ENCODE data around the gene TASOR2. TPM values are rescaled to one million over a fixed set of nuclear protein-coding genes. Genes with fewer than 3 reads are reported as not detected.

Gene TASOR2
- total RNA-seq, 1 donor from 2014 or later: 89.2 TPM

DNA sequence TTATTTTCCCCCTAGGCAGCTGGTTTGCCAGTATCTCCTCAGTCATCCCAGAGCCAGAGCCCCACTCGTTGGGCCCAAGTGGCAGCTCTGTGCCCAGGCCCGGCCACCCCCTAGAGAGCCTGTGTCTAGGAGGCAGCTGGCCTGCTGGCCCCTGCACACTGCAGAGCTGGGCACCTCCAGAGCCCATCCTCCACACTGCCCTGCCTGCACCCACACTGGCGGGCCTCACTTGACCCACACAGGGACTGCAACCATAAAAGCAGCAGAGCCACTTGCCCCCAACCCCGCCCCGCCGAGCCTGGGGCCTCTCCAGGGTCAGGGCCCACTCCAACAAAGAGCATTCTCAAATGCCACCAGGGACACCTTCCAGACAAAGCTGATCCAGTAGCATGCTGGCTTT is 23.6 kb upstream of the TASOR2 start:
- Mint-ChIP-seq H3K9me3 (no peaks in the 10 kb centered on the region), H3K27me3 (ENCODE audit: insufficient read depth) (peaks cover 3% of the 10 kb centered on the region), H3K27ac (no peak overlapping the region), H3K4me1 (ENCODE audit: low read depth) (peaks cover 34% of the 10 kb centered on the region), H3K36me3 (ENCODE audit: low read depth) (no peaks in the 10 kb centered on the region), H3K4me3 (no peak overlapping the region)
- no peak for DNase-seq (ENCODE audit: low spot score)
- intact Hi-C loops (cut with micrococcal nuclease): no loop called here

DNA sequence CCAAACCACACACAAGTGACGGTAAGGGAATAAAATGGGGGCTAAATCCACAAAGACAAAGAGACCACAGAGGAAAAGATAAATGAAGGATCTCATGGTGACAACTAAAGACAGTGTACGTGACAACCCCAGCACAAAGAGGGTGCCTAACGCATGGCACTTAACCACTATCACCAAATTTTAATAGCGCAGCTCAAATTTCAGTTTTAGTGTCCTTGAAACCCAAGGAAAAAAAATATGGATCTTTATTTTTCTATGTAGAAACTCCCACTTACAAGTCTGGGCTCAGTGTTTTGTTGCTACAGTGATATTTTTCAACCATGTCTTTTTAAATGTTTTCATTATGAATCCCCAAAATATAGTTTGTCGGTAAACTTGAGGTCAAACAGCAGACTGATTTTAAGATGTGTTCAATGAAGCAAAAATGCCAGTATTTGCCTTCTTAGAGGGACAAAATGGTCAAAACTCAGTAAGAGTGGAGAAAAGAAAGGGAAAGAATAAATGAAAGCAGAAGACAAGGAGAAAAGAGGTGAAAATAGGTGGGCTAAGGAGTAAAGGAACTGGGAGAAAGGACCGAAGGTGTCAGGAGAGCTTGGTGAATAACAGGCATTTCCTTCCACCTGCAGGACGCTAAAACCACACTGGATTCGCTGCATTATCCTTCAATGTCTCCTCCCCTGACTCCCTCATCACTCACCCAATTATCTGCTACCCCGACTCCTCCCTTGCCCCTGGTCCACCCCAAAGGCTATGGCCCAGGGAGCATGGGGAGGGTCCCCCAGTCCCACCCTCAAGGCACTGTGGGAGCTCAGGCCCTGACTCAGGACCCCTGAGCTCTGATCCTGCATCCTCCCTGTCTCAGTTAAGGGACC is 21.7 kb upstream of the TASOR2 start:
- H3K36me3 Mint-ChIP-seq (ENCODE audit: low read depth): no peaks in the 10 kb centered on the region
- H3K27me3 Mint-ChIP-seq (ENCODE audit: insufficient read depth): peaks cover 11% of the 10 kb centered on the region
- H3K9me3 Mint-ChIP-seq: no peaks in the 10 kb centered on the region
- DNase-seq (ENCODE audit: low spot score): no peak
- H3K4me1 Mint-ChIP-seq (ENCODE audit: low read depth): peaks cover 29% of the 10 kb centered on the region
- intact Hi-C loops (cut with micrococcal nuclease): no loop called here
- no peak overlapping the region for H3K4me3 Mint-ChIP-seq
- no peak overlapping the region for H3K27ac Mint-ChIP-seq

DNA sequence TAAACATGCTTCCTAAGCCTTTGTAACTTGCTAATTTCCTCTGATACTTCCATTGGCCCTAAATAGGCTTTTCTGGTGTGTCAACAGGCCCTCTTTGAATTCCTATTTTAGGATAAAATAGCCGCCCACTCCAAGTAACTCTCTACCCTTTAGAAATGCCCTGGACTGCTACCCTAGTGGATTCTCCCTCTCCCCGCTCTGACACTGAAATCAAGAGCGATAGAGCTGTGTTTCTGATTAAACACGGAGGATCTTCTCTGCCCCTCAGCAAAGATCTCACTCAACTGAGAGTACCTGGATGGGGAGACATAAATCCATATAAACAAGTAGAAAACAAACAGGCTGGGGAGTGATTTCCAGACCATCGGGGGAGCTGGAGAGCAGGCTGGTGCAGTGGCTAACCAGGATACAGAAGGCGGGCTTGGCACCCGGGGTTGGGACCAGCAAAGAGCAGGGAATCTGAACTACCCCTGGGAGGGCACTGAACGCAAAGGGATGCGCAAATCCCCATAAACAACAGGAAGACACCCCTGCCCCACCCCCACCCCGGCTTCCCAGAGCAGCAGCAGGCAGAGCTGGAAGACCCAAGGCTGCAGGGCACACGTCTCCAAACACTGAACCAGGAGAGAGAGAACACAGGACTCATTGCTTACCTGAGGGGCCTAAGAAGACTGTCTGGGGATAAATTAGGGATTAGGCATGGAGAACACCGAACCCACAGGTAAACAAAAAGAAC is 20.8 kb upstream of the TASOR2 start:
- peak overlapping the region; percentile 28 for H3K4me3 Mint-ChIP-seq
- H3K36me3 Mint-ChIP-seq (ENCODE audit: low read depth): no peaks in the 10 kb centered on the region
- DNase-seq (ENCODE audit: low spot score): no peak
- H3K27ac Mint-ChIP-seq: peak overlapping the region; percentile 48
- intact Hi-C loops (cut with micrococcal nuclease): no loop called here
- H3K9me3 Mint-ChIP-seq: no peaks in the 10 kb centered on the region
- H3K4me1 Mint-ChIP-seq (ENCODE audit: low read depth): peaks cover 29% of the 10 kb centered on the region
- peaks cover 16% of the 10 kb centered on the region for H3K27me3 Mint-ChIP-seq (ENCODE audit: insufficient read depth)

GRCh38 chr10:5665373-5666007 is 19.1 kb upstream of the TASOR2 start:
- peak overlapping the region; percentile 81 for H3K4me3 Mint-ChIP-seq
- H3K9me3 Mint-ChIP-seq: no peaks in the 10 kb centered on the region
- H3K4me1 Mint-ChIP-seq (ENCODE audit: low read depth): peaks cover 14% of the 10 kb centered on the region
- DNase-seq (ENCODE audit: low spot score): no peak
- peaks cover 16% of the 10 kb centered on the region for H3K27me3 Mint-ChIP-seq (ENCODE audit: insufficient read depth)
- H3K36me3 Mint-ChIP-seq (ENCODE audit: low read depth): no peaks in the 10 kb centered on the region
- intact Hi-C loops (cut with micrococcal nuclease): loop anchor here (1.0 kb wide), 2 partner anchors 19 to 36 kb away; partner anchors contain the start of gene TASOR2
- H3K27ac Mint-ChIP-seq: no peak overlapping the region

GRCh38 chr10:5666008-5666840 is 18.4 kb upstream of the TASOR2 start, which contains the start of gene ASB13:
ASB13 (minus strand) TSS chr10:5666595; CDS start chr10:5666551, 44 bp downstream.
- H3K4me3 Mint-ChIP-seq: peak within 1 kb of the TSS; percentile 88
- no peaks in the 10 kb centered on the region for H3K9me3 Mint-ChIP-seq
- no peaks in the 10 kb centered on the region for H3K36me3 Mint-ChIP-seq (ENCODE audit: low read depth)
- intact Hi-C loops (cut with micrococcal nuclease): loop anchor here (1.0 kb wide), 2 partner anchors 18 to 37 kb away; partner anchors contain the start of gene TASOR2
- peaks cover 16% of the 10 kb centered on the region for H3K27me3 Mint-ChIP-seq (ENCODE audit: insufficient read depth)
- peak within 1 kb of the TSS; percentile 86 for H3K27ac Mint-ChIP-seq
- peaks cover 12% of the 10 kb centered on the region for H3K4me1 Mint-ChIP-seq (ENCODE audit: low read depth)
- DNase-seq (ENCODE audit: low spot score): peak; percentile 27

- intact Hi-C loops (cut with micrococcal nuclease): loop anchor here (1.0 kb wide), 2 partner anchors 17 to 38 kb away; partner anchors contain the start of gene TASOR2
- Mint-ChIP-seq H3K36me3 (ENCODE audit: low read depth) (no peaks in the 10 kb centered on the region), H3K27ac (peak overlapping the region; percentile 86), H3K4me3 (peak overlapping the region; percentile 88), H3K9me3 (no peaks in the 10 kb centered on the region), H3K27me3 (ENCODE audit: insufficient read depth) (peaks cover 16% of the 10 kb centered on the region), H3K4me1 (ENCODE audit: low read depth) (peaks cover 12% of the 10 kb centered on the region)
- no peak for DNase-seq (ENCODE audit: low spot score)
These were observed 17.6 kb upstream of the TASOR2 start for GRCh38 chr10:5666841-5667630.

- Mint-ChIP-seq H3K4me3 (no peak overlapping the region), H3K27me3 (ENCODE audit: insufficient read depth) (peaks cover 16% of the 10 kb centered on the region), H3K4me1 (ENCODE audit: low read depth) (peaks cover 12% of the 10 kb centered on the region), H3K27ac (no peak overlapping the region), H3K9me3 (peaks cover 13% of the 10 kb centered on the region), H3K36me3 (ENCODE audit: low read depth) (no peaks in the 10 kb centered on the region)
- intact Hi-C loops (cut with micrococcal nuclease): no loop called here
- DNase-seq (ENCODE audit: low spot score): no peak
These were observed 16.2 kb upstream of the TASOR2 start for GRCh38 chr10:5668429-5668828.

DNA sequence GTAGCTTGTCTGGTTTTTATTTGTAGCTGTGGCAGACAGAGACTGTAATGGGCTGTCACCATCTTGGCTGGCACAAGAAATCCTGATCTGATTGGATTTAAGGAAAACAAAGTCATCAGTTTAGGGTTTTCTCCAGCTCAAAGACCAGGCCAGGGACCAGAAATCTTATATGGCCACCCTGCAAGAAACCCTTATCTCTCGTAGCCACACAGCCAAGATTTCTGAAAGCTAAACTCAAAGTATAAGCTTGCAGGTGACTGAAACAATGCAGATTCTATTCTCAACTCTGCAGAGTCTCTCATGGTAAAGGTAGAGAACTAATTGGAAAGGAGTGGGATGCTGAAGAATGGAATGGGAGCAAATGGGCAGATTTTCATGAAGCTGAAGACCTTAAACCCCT is 15.0 kb upstream of the TASOR2 start:
- peaks cover 3% of the 10 kb centered on the region for H3K36me3 Mint-ChIP-seq (ENCODE audit: low read depth)
- H3K4me3 Mint-ChIP-seq: no peak overlapping the region
- no peak for DNase-seq (ENCODE audit: low spot score)
- peaks cover 12% of the 10 kb centered on the region for H3K4me1 Mint-ChIP-seq (ENCODE audit: low read depth)
- no peak overlapping the region for H3K27ac Mint-ChIP-seq
- peaks cover 23% of the 10 kb centered on the region for H3K9me3 Mint-ChIP-seq
- intact Hi-C loops (cut with micrococcal nuclease): no loop called here
- peaks cover 13% of the 10 kb centered on the region for H3K27me3 Mint-ChIP-seq (ENCODE audit: insufficient read depth)

DNA sequence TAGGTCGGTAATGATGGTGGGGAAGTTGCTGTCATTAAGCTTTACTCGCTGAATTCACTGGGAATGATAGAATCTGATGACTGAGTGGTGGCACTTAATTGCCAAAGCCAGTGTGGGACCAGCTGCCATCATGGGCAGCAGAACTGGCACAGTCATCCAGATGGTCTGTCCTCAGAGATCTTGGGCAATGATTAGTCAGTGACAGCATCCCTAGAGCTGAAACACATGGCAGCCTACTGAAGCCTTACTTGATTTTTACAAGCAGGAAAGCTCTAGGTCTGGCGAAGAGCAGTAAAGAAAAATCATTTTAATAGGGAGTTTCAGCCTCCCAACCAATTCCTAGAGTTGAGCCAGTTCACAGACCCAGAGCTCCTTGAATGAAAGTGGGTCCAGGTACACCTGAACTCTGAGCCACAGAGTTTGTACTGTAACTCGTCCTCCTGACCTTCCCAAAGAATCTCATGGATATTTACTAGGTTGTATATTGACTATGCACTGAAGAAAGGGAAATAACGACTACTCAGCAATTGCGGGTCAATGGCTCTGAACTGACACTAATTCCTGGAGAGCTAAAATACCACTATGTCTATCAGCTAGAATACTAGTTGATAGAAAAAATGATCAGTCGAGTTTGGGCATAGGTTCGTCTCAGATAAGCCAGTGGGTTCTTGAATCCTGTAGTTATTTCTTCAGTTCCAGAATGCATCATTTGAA is 13.8 kb upstream of the TASOR2 start:
- DNase-seq (ENCODE audit: low spot score): no peak
- Mint-ChIP-seq H3K9me3 (peaks cover 25% of the 10 kb centered on the region), H3K4me3 (no peak overlapping the region), H3K27me3 (ENCODE audit: insufficient read depth) (peaks cover 13% of the 10 kb centered on the region), H3K36me3 (ENCODE audit: low read depth) (peaks cover 3% of the 10 kb centered on the region), H3K4me1 (ENCODE audit: low read depth) (peaks cover 7% of the 10 kb centered on the region), H3K27ac (no peak overlapping the region)
- intact Hi-C loops (cut with micrococcal nuclease): no loop called here

DNA sequence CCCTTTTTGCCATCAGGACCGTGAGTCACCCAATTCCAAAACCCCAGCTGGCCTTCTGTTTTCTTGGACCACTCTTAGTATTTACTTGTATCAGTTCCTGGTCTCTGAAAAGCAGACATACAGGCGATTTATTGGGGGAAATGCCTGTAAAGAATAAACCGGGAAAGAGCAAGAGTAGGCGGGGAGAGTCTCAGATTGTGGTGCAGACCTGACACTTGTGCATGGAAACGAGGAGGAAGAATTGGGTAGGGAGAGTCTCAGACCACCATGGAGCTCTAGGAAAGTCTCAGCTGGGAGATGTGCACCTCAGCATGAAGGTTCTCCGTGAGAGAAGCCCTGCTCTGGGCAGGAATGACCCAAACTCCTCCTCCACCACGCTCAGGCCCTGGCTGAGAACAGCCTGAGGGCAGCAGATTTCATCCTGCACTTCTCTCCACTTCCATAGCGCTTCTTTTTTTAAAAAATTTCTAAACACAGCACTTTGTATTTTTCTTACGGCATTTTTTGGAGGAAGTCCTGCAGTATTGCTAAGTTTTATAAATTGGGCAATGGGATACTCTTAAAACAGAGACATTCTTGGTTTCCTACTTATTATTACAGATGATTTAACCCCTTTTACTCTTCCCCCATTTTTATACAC is 6.1 kb upstream of the TASOR2 start:
- intact Hi-C loops (cut with micrococcal nuclease): no loop called here
- DNase-seq (ENCODE audit: low spot score): no peak
- Mint-ChIP-seq H3K27ac (no peak overlapping the region), H3K4me3 (no peak overlapping the region), H3K4me1 (ENCODE audit: low read depth) (peaks cover 15% of the 10 kb centered on the region), H3K27me3 (ENCODE audit: insufficient read depth) (peaks cover 20% of the 10 kb centered on the region), H3K36me3 (ENCODE audit: low read depth) (peaks cover 3% of the 10 kb centered on the region), H3K9me3 (peaks cover 11% of the 10 kb centered on the region)

DNA sequence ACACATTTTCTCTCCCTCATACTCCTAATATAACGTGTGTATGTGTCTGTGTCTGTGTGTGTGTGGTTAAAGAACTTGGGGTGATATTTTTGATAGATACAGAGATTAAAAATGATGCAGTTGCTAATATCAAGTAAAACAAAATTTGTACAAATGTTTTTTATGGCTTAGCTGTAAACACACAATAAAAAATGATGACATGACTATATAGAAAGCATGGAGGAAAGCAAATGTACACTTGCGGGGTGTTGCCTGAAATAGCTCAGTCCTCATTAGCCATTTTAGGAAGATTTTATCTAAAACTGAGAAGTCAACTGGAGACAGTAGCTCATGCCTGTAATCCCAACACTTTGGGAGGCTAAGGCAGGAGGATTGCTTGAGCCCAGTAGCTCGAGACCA is 5.6 kb upstream of the TASOR2 start:
- Mint-ChIP-seq H3K4me3 (no peak overlapping the region), H3K9me3 (peaks cover 7% of the 10 kb centered on the region), H3K36me3 (ENCODE audit: low read depth) (peaks cover 3% of the 10 kb centered on the region), H3K4me1 (ENCODE audit: low read depth) (peaks cover 18% of the 10 kb centered on the region), H3K27me3 (ENCODE audit: insufficient read depth) (peaks cover 20% of the 10 kb centered on the region), H3K27ac (no peak overlapping the region)
- no peak for DNase-seq (ENCODE audit: low spot score)
- intact Hi-C loops (cut with micrococcal nuclease): no loop called here

Data from activated T-helper 1 cell treated with anti-CD3 and anti-CD28 coated beads, Interleukin-12 subunit alpha, Interleukin-12 subunit beta, Interleukin-2, Interleukin-4 antibody, amounts not matched to agents 30 ng/mL and 10 ng/mL and 1 ng/mL, durations not matched to agents 14 hours and 24 hours and 36 hours (primary cell).